OCI-LY3 (cell line): ENCODE results near the gene TBXAS1.

Experiments used
- EZH2phosphoT487 ChIP-seq: fragments of 200-600 bp; shearing (Covaris generic); IDR thresholded peaks from 2 replicates; pipeline ENCODE4 v1.6.1; 2018; ENCODE audit warnings: antibody characterized with exemption, mixed run types, low read depth
- TF ChIP-seq, protein P1 (sequence below): fragments of 200-600, 300-600 bp; sonication (generic); IDR thresholded peaks from 2 replicates; pipeline ENCODE4 v1.5.1; 2014; ENCODE audit warnings: antibody characterized with exemption, low read length, low read depth

DNA sequence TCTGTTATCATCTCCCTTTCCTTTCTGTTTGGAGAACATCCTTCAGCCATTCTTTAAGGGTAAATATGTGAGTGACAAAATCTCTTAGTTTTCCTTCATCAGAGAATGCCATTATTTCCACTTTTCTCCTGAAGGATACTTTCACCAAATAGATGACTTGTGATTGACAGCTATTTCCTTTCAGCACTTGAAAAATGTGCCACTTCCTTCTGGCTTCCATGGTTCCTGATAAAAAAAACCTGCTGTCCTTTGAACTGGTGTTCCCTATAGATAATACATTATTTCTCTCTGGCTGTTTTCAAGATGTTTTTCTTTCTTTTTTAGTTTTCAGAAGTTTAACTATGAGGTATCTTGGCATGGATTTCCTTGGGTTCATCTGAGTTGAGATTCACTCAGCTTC is 79.7 kb downstream of the TBXAS1 start:
- TF ChIP-seq, protein P1, sequence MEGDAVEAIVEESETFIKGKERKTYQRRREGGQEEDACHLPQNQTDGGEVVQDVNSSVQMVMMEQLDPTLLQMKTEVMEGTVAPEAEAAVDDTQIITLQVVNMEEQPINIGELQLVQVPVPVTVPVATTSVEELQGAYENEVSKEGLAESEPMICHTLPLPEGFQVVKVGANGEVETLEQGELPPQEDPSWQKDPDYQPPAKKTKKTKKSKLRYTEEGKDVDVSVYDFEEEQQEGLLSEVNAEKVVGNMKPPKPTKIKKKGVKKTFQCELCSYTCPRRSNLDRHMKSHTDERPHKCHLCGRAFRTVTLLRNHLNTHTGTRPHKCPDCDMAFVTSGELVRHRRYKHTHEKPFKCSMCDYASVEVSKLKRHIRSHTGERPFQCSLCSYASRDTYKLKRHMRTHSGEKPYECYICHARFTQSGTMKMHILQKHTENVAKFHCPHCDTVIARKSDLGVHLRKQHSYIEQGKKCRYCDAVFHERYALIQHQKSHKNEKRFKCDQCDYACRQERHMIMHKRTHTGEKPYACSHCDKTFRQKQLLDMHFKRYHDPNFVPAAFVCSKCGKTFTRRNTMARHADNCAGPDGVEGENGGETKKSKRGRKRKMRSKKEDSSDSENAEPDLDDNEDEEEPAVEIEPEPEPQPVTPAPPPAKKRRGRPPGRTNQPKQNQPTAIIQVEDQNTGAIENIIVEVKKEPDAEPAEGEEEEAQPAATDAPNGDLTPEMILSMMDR: no peak
- TF ChIP-seq EZH2phosphoT487: no peak
